GM18909 (cell line): ENCODE data around the gene UBASH3A.

ENCODE experiments used
- ATAC-seq: cut with Tn5 transposase; IDR thresholded peaks from one replicate; pipeline ENCODE4 v1.9.1; 2021; ENCODE audit warnings: mild to moderate bottlenecking; ENCODE audit not compliant: unreplicated experiment, poor library complexity

The UBASH3A gene

GRCh38 chr21:42476388-42477331 is 73.0 kb downstream of the UBASH3A start:
- no peak for ATAC-seq

DNA sequence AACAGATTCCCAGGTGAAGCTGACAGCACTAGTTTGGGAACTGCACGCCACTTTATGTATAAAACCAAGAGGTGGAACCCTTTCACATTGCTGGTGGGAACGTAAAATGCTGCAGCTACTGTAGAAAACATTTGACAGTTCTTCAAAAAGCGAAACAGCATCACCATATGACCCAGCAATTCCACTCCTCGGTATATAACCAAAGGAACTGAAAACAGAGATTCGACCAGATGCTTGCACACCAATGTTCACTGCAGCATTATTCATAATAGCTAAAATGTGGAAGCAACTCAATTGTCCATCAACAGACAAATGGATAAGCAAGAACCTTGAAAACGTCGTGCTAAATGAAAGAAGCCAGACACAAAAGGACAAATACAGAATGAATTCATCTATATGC is 74.8 kb downstream of the UBASH3A start:
- ATAC-seq: peak; percentile 55

- ATAC-seq: no peak
Measured at GRCh38 chr21:42479582-42479981, 75.9 kb downstream of the UBASH3A start.

- ATAC-seq: no peak
Measured at GRCh38 chr21:42480736-42481135, 77.0 kb downstream of the UBASH3A start.

GRCh38 chr21:42481169-42481568 is 77.5 kb downstream of the UBASH3A start:
- no peak for ATAC-seq

DNA sequence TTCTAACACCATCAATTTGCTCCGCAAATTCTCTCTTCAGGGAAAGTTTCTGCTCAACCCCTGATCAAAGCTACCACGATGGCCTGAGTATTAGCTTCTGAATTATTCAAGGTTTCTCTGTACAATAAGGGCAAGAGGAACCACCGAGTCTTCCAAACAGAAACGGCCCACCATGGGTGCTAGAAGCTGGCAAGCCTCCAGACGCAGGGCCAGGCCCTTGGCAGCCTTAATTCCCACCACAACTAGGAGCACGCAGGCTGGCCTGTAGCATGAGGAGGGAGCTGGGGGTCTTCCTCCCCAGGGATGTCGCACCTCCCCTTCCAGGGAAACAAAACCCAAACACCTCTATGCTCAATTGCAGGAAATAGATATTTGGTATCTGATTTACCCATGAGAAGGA is 81.3 kb downstream of the UBASH3A start:
- ATAC-seq: no peak

DNA sequence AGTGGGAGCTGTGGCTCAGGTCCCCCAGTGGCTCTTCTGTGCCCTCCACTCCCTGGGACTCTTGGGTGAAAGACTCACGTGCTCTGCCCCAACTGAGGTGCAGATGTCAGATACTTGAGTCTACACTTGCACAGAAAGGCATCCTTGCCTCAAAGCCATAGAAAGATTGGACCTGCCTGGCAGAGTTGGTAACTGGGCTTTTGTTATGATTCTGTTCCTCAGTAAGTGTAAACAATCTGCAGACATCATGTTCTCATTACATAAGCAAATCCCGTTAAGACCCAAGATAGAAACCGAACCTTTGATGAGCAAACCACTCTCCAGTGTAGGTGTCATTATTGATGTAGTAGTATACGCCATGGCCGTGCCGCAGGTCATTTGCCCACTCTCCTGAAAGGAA is 82.4 kb downstream of the UBASH3A start:
- no peak for ATAC-seq

DNA sequence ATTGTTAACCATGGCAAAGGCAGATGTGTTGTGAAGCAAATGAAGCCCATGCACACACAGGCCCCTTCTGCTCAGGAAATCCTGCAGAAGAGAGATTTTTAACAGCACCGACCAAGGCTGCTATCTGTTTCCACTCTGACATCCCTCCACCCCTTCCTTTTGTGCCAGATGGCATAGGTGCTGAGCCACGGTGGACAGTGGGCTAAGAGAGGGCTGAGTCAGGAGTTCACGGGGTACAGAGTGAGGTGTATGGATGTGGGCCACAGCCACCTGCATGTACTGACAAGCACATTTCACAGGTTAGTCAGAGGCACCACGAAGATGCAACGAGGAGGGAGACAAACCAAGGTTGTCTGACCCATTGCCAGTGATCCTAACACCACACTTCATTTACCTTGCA is 82.8 kb downstream of the UBASH3A start:
- no peak for ATAC-seq

GRCh38 chr21:42489006-42489563 is 85.4 kb downstream of the UBASH3A start:
- no peak for ATAC-seq

GRCh38 chr21:42489991-42490390 is 86.3 kb downstream of the UBASH3A start:
- no peak for ATAC-seq

GRCh38 chr21:42490720-42491119 is 87.0 kb downstream of the UBASH3A start:
- ATAC-seq: no peak

DNA sequence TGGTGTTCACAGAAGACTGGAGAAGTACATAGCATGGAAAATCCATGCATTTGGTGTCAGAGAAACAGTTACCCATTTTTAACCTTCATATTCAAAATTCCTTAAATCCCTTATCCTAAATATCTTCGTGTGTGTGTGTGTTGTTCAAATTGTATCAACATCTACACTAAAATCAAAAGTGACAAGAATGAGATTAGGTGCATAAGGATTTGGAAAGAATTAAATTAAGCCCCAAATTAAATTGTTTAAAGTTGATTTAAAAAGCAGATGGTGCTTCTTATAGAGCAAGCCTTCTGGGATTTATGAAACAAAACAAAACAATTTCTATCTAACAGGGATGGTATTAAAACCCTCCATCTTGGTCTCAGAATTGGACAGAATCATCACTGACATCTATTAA is 87.6 kb downstream of the UBASH3A start:
- no peak for ATAC-seq

DNA sequence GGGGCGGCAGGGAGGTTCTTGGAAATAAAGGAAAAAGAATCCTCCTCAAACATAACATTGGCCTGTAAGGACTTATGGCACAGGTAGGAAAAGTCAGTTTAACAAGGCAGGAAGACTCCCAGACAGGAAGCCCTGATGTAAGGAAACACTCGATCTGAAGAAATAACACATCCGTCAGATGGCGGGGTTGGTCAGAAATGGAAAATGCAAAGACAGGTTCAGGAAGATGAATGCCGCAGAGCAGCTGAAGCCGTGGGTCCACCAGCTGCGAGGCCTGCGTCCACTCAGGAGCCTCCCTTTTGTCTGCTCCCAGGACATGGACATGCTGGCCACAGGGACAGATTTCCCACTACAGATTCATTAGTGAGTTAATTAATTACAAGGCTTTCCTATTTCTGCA is 88.5 kb downstream of the UBASH3A start:
- ATAC-seq: no peak

GRCh38 chr21:42493109-42494060 is 89.7 kb downstream of the UBASH3A start:
- no peak for ATAC-seq

DNA sequence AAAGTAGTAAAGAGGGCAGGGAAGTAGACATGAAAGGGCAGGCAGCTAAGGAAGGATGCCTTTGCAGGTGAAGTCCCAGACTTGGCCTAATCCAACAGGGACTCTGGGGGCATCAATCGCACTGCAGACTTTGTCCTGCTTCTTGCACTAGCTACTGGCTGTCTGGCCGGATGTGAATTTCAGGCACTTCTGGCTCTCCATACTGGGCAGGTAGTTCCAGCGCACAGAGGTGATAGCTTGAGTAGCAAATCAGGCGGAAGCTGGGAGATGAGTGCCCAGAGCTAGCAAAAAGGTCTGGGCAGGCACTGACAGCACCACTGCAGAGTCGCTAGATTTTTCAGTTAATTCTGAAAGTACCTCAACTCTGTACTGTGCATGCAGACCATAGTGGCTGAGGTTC is 91.3 kb downstream of the UBASH3A start:
- ATAC-seq: no peak

DNA sequence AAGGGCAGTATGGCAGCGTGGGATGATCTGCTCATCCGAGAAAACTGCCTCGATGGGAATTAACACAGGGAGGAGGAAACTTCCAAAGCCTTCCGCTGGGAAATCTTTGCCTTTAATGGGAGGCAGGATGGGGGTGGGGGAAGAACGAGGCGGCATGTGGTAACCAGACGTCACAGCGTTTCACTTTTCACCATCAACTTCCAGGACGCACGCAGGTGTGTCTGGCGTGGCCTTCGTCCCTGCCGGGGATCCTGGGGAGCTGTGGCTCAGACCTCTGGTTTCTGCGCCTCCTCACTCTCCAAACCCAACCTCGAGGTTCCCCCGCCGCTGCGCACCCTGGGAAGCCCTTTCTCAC is 92.0 kb downstream of the UBASH3A start:
- ATAC-seq: no peak

- ATAC-seq: peak; percentile 99
Measured at GRCh38 chr21:42496120-42496838, 92.6 kb downstream of the UBASH3A start, which contains the start of gene RSPH1. TSS of gene RSPH1 (minus strand) at chr21:42496224. CDS start at chr21:42496186, 38 bp downstream.

- ATAC-seq: no peak
Measured at GRCh38 chr21:42496839-42497202, 93.1 kb downstream of the UBASH3A start.
